Activated naive CD8-positive, alpha-beta T cell treated with anti-CD3 and anti-CD28 coated beads, Interleukin-2, amount 50 U/mL, for 24 hours (primary cell): ENCODE data around the gene GPRC5C.

ENCODE experiments used
- ATAC-seq: fragments of 150-1000 bp; cut with Tn5 transposase; one replicate; pipeline ENCODE4 v1.10.0; 2021
- DNase-seq: peaks from one replicate; pipeline ENCODE4 v3.0.0; 2021
- H3K27ac Mint-ChIP-seq: one replicate; pipeline ENCODE4 v1.8.0; 2021; ENCODE audit warnings: mild to moderate bottlenecking, mixed read lengths
- H3K27me3 Mint-ChIP-seq: one replicate; pipeline ENCODE4 v1.8.0; 2021; ENCODE audit warnings: mixed read lengths
- H3K36me3 Mint-ChIP-seq: one replicate; pipeline ENCODE4 v1.8.0; 2021; ENCODE audit warnings: low read depth, mixed read lengths
- H3K4me1 Mint-ChIP-seq: one replicate; pipeline ENCODE4 v1.8.0; 2021; ENCODE audit warnings: mixed read lengths
- H3K4me3 Mint-ChIP-seq: one replicate; pipeline ENCODE4 v1.8.0; 2021; ENCODE audit warnings: mild to moderate bottlenecking, moderate library complexity, mixed read lengths
- H3K9me3 Mint-ChIP-seq: one replicate; pipeline ENCODE4 v1.8.0; 2021; ENCODE audit warnings: mixed read lengths

The GPRC5C gene

GRCh38 chr17:74431568-74432423 lies at the start of gene GPRC5C:
Gene GPRC5C, plus strand, starts transcription at chr17:74432088. Its CDS starts 7,689 bp downstream, at chr17:74439777.
- peak within 1 kb of the TSS; percentile 51 for H3K4me3 Mint-ChIP-seq
- H3K9me3 Mint-ChIP-seq, result peaks cover 7% of the 10 kb centered on the region
- H3K27me3 Mint-ChIP-seq, result peaks cover 63% of the 10 kb centered on the region
- H3K4me1 Mint-ChIP-seq, result peaks cover 21% of the 10 kb centered on the region
- ATAC-seq, result peak; percentile 71
- peak; percentile 68 for DNase-seq
- no peaks in the 10 kb centered on the region for H3K36me3 Mint-ChIP-seq
- H3K27ac Mint-ChIP-seq, result no peak within 1 kb of the TSS

- ATAC-seq, result no peak
- Mint-ChIP-seq H3K4me3 (no peak overlapping the region), H3K27me3 (peaks cover 2% of the 10 kb centered on the region), H3K9me3 (no peaks in the 10 kb centered on the region), H3K36me3 (no peaks in the 10 kb centered on the region), H3K4me1 (no peaks in the 10 kb centered on the region), H3K27ac (no peak overlapping the region)
- DNase-seq, result no peak
Measured at GRCh38 chr17:74383141-74383540, 48.7 kb upstream of the GPRC5C start.

- no peak for DNase-seq
- no peak for ATAC-seq
- Mint-ChIP-seq H3K4me1 (no peaks in the 10 kb centered on the region), H3K36me3 (no peaks in the 10 kb centered on the region), H3K27ac (no peak overlapping the region), H3K4me3 (no peak overlapping the region), H3K9me3 (no peaks in the 10 kb centered on the region), H3K27me3 (peaks cover 4% of the 10 kb centered on the region)
Measured at GRCh38 chr17:74385201-74385600, 46.7 kb upstream of the GPRC5C start.

- peaks cover 5% of the 10 kb centered on the region for H3K27me3 Mint-ChIP-seq
- no peak for DNase-seq
Measured at GRCh38 chr17:74386386-74386785, 45.5 kb upstream of the GPRC5C start.

GRCh38 chr17:74387365-74388218 lies 44.3 kb upstream of the GPRC5C start:
- Mint-ChIP-seq H3K9me3 (no peaks in the 10 kb centered on the region), H3K27ac (no peak overlapping the region), H3K4me3 (no peak overlapping the region), H3K27me3 (peaks cover 5% of the 10 kb centered on the region), H3K36me3 (no peaks in the 10 kb centered on the region), H3K4me1 (no peaks in the 10 kb centered on the region)
- DNase-seq (no peak), ATAC-seq (no peak)

More at GRCh38 chr17:74386386-74386785, 45.5 kb upstream of the GPRC5C start:
- Mint-ChIP-seq H3K9me3 (no peaks in the 10 kb centered on the region), H3K4me3 (no peak overlapping the region), H3K36me3 (no peaks in the 10 kb centered on the region), H3K27ac (no peak overlapping the region), H3K4me1 (no peaks in the 10 kb centered on the region)
- ATAC-seq, result no peak

GRCh38 chr17:74389084-74389753 lies 42.7 kb upstream of the GPRC5C start:
- DNase-seq, result no peak
- Mint-ChIP-seq H3K9me3 (no peaks in the 10 kb centered on the region), H3K36me3 (no peaks in the 10 kb centered on the region), H3K27me3 (peaks cover 5% of the 10 kb centered on the region), H3K4me1 (no peaks in the 10 kb centered on the region), H3K4me3 (no peak overlapping the region), H3K27ac (no peak overlapping the region)
- ATAC-seq, result no peak

- Mint-ChIP-seq H3K9me3 (no peaks in the 10 kb centered on the region), H3K4me1 (no peaks in the 10 kb centered on the region), H3K4me3 (no peak overlapping the region), H3K27ac (no peak overlapping the region), H3K36me3 (no peaks in the 10 kb centered on the region), H3K27me3 (peaks cover 3% of the 10 kb centered on the region)
- DNase-seq, result no peak
- no peak for ATAC-seq
Measured at GRCh38 chr17:74389937-74390679, 41.8 kb upstream of the GPRC5C start.

GRCh38 chr17:74390680-74391653 lies 40.9 kb upstream of the GPRC5C start:
- Mint-ChIP-seq H3K4me3 (no peak overlapping the region), H3K4me1 (no peaks in the 10 kb centered on the region), H3K36me3 (no peaks in the 10 kb centered on the region), H3K9me3 (no peaks in the 10 kb centered on the region), H3K27ac (no peak overlapping the region), H3K27me3 (peaks cover 3% of the 10 kb centered on the region)
- DNase-seq (no peak), ATAC-seq (no peak)

- Mint-ChIP-seq H3K36me3 (no peaks in the 10 kb centered on the region), H3K9me3 (no peaks in the 10 kb centered on the region), H3K4me1 (no peaks in the 10 kb centered on the region), H3K27ac (no peak overlapping the region), H3K27me3 (peaks cover 3% of the 10 kb centered on the region), H3K4me3 (no peak overlapping the region)
- ATAC-seq (no peak), DNase-seq (no peak)
Measured at GRCh38 chr17:74391771-74392170, 40.1 kb upstream of the GPRC5C start.

- ATAC-seq, result no peak
Measured at GRCh38 chr17:74392848-74393247, 39.0 kb upstream of the GPRC5C start.

GRCh38 chr17:74393346-74393942 lies 38.4 kb upstream of the GPRC5C start:
- DNase-seq, result no peak
- Mint-ChIP-seq H3K9me3 (no peaks in the 10 kb centered on the region), H3K4me3 (no peak overlapping the region), H3K27ac (no peak overlapping the region), H3K36me3 (no peaks in the 10 kb centered on the region), H3K27me3 (peaks cover 3% of the 10 kb centered on the region), H3K4me1 (no peaks in the 10 kb centered on the region)
- ATAC-seq, result no peak

More at GRCh38 chr17:74392848-74393247, 39.0 kb upstream of the GPRC5C start:
- no peak for DNase-seq
- H3K27ac Mint-ChIP-seq, result no peak overlapping the region
- no peaks in the 10 kb centered on the region for H3K4me1 Mint-ChIP-seq
- H3K36me3 Mint-ChIP-seq, result no peaks in the 10 kb centered on the region
- H3K9me3 Mint-ChIP-seq, result no peaks in the 10 kb centered on the region
- H3K27me3 Mint-ChIP-seq, result peaks cover 3% of the 10 kb centered on the region
- H3K4me3 Mint-ChIP-seq, result no peak overlapping the region

GRCh38 chr17:74394275-74394950 lies 37.5 kb upstream of the GPRC5C start:
- H3K4me3 Mint-ChIP-seq, result no peak overlapping the region
- no peaks in the 10 kb centered on the region for H3K36me3 Mint-ChIP-seq
- peaks cover 3% of the 10 kb centered on the region for H3K27me3 Mint-ChIP-seq
- H3K4me1 Mint-ChIP-seq, result no peaks in the 10 kb centered on the region
- ATAC-seq (no peak), DNase-seq (no peak)
- H3K27ac Mint-ChIP-seq, result no peak overlapping the region
- H3K9me3 Mint-ChIP-seq, result no peaks in the 10 kb centered on the region
